KBM-7 (cell line): ENCODE data around the gene TBATA.
A peak's percentile ranks its signal among the peaks of the same experiment; 100 is the strongest.
"Not testable (repeated sequence)": the region's sequence is repeated elsewhere in the genome, so short reads cannot be mapped to it uniquely, and the experiment has no call there.

Source experiments
- DNase-seq: peaks from one replicate; pipeline ENCODE4 v3.0.0-alpha.2; 2015
- in situ Hi-C: fragments of 300-500 bp; cut with MboI; formaldehyde crosslinking; loops from 2 replicates; pipeline ENCODE4 v1.14.3; 2020; ENCODE audit warnings: low sequenced_read_pairs, low pct_unique_long_range_greater_than_20kb, mixed read lengths

The TBATA gene

GRCh38 chr10:70769121-70769520 is 16.1 kb downstream of the TBATA start:
- in situ Hi-C loops: loop anchor here (10.0 kb wide), 1 partner anchor 214 kb away; no protein-coding TSS in a partner anchor
- DNase-seq: no peak

GRCh38 chr10:70768026-70768685 is 17.0 kb downstream of the TBATA start:
- not testable (repeated sequence) for DNase-seq
- in situ Hi-C loops: loop anchor here (10.0 kb wide), 1 partner anchor 213 kb away; no protein-coding TSS in a partner anchor

- DNase-seq: no peak
- in situ Hi-C loops: loop anchor here (10.0 kb wide), 1 partner anchor 211 kb away; no protein-coding TSS in a partner anchor
Measured at GRCh38 chr10:70765794-70766594, 19.2 kb downstream of the TBATA start.

- DNase-seq: no peak
- in situ Hi-C loops: loop anchor here (10.0 kb wide), 1 partner anchor 209 kb away; no protein-coding TSS in a partner anchor
Measured at GRCh38 chr10:70763567-70763966, 21.6 kb downstream of the TBATA start.

GRCh38 chr10:70762441-70763175 is 22.6 kb downstream of the TBATA start:
- peak; percentile 50 for DNase-seq
- in situ Hi-C loops: loop anchor here (10.0 kb wide), 1 partner anchor 208 kb away; no protein-coding TSS in a partner anchor

GRCh38 chr10:70761727-70762350 is 23.3 kb downstream of the TBATA start:
- in situ Hi-C loops: loop anchor here (10.0 kb wide), 1 partner anchor 207 kb away; no protein-coding TSS in a partner anchor
- DNase-seq: no peak

GRCh38 chr10:70761031-70761601 is 24.1 kb downstream of the TBATA start:
- DNase-seq: no peak
- in situ Hi-C loops: loop anchor here (10.0 kb wide), 1 partner anchor 206 kb away; no protein-coding TSS in a partner anchor

GRCh38 chr10:70760271-70760787 is 24.8 kb downstream of the TBATA start:
- in situ Hi-C loops: loop anchor here (10.0 kb wide), 1 partner anchor 206 kb away; no protein-coding TSS in a partner anchor
- DNase-seq: no peak

GRCh38 chr10:70759781-70760180 is 25.4 kb downstream of the TBATA start:
- in situ Hi-C loops: loop anchor here (10.0 kb wide), 1 partner anchor 205 kb away; no protein-coding TSS in a partner anchor
- DNase-seq: peak; percentile 45

- in situ Hi-C loops: no loop called here
- DNase-seq: peak; percentile 89
Measured at GRCh38 chr10:70758757-70759514, 26.2 kb downstream of the TBATA start.

- in situ Hi-C loops: no loop called here
- no peak for DNase-seq
Measured at GRCh38 chr10:70757856-70758255, 27.3 kb downstream of the TBATA start.

- no peak for DNase-seq
- in situ Hi-C loops: no loop called here
Measured at GRCh38 chr10:70756700-70757360, 28.3 kb downstream of the TBATA start.

GRCh38 chr10:70753841-70754621 is 31.1 kb downstream of the TBATA start:
- in situ Hi-C loops: no loop called here

GRCh38 chr10:70753026-70753663 is 32.0 kb downstream of the TBATA start:
- in situ Hi-C loops: no loop called here
- no peak for DNase-seq

More at GRCh38 chr10:70753841-70754621, 31.1 kb downstream of the TBATA start:
- no peak for DNase-seq

- no peak for DNase-seq
- in situ Hi-C loops: no loop called here
Measured at GRCh38 chr10:70752571-70752970, 32.6 kb downstream of the TBATA start.

- no peak for DNase-seq
- in situ Hi-C loops: no loop called here
Measured at GRCh38 chr10:70751991-70752390, 33.2 kb downstream of the TBATA start.
